CD4-positive, alpha-beta T cell (primary cell): ENCODE measurements around the gene H3-3A. TPM values are rescaled to one million over a fixed set of nuclear protein-coding genes. Genes with fewer than 3 reads are reported as not detected.
A peak's percentile ranks its signal among the peaks of the same experiment; 100 is the strongest.

Source experiments
- ATAC-seq: fragments of 200-7000 bp; cut with Tn5 transposase; one replicate; pipeline ENCODE4 v1.10.0; 2022; ENCODE audit warnings: mild to moderate bottlenecking; ENCODE audit not compliant: poor library complexity
- CTCF ChIA-PET: fragments of 350-600 bp; sonication (Branson Sonifier 250); formaldehyde crosslinking; loops from one replicate; lab custom pipeline; 2021; ENCODE audit warnings: antibody characterized with exemption, inconsistent platforms; lab: Charles Lee
- POLR2A ChIA-PET: fragments of 350-600 bp; sonication (Branson Sonifier 250); formaldehyde crosslinking; loops from one replicate; lab custom pipeline; 2021; ENCODE audit warnings: antibody characterized with exemption, inconsistent platforms; lab: Charles Lee
- DNase-seq, 14 experiments: peaks; one replicate each; pipeline ENCODE4 v3.0.0-alpha.2; 2013 to 2020; ENCODE audit warnings: mixed read lengths in 2 of 14
- H3K27ac ChIP-seq, 2 donors: one replicate each; pipeline versions ENCODE4 v1.5.1 to v1.7.0; 2013; ENCODE audit warnings: low read length in 2 of 2, low read depth in 1 of 2, mild to moderate bottlenecking in 1 of 2
- H3K27me3 ChIP-seq, 2 experiments: 1 replicate in 1 of 2; 2 replicates in 1 of 2; pipeline versions ENCODE4 v1.6.1 to v1.7.0; 2013; ENCODE audit warnings: low read length in 2 of 2, control low read depth in 1 of 2, mild to moderate bottlenecking in 1 of 2, moderate library complexity in 1 of 2; ENCODE audit not compliant: insufficient read depth in 2 of 2, control insufficient read depth in 1 of 2
- H3K36me3 ChIP-seq: one replicate; pipeline ENCODE4 v1.6.1; 2013; ENCODE audit warnings: low read length, control low read depth; ENCODE audit not compliant: insufficient read depth
- H3K4me1 ChIP-seq: one replicate; pipeline ENCODE4 v1.6.1; 2013; ENCODE audit warnings: low read length, control low read depth; ENCODE audit not compliant: insufficient read depth
- H3K4me3 ChIP-seq: one replicate; pipeline ENCODE4 v1.5.1; 2013; ENCODE audit warnings: mild to moderate bottlenecking, low read length, moderate library complexity
- H3K9me3 ChIP-seq, 2 experiments: 1 replicate in 1 of 2; 2 replicates in 1 of 2; pipeline versions ENCODE4 v1.6.1 to v1.7.0; 2013; ENCODE audit warnings: low read length in 2 of 2, mild to moderate bottlenecking in 2 of 2, control low read depth in 1 of 2, moderate library complexity in 1 of 2; ENCODE audit not compliant: control insufficient read depth in 1 of 2, insufficient read depth in 1 of 2
- H3K27ac Mint-ChIP-seq: one replicate; pipeline ENCODE4 v1.8.0; 2020; ENCODE audit warnings: mixed read lengths
- H3K27me3 Mint-ChIP-seq: one replicate; pipeline ENCODE4 v1.8.0; 2021; ENCODE audit warnings: mixed read lengths
- H3K36me3 Mint-ChIP-seq: one replicate; pipeline ENCODE4 v1.8.0; 2021; ENCODE audit warnings: low read depth, mixed read lengths
- H3K4me1 Mint-ChIP-seq: one replicate; pipeline ENCODE4 v1.8.0; 2021; ENCODE audit warnings: low read depth, mixed read lengths
- H3K4me3 Mint-ChIP-seq: one replicate; pipeline ENCODE4 v1.8.0; 2020; ENCODE audit warnings: mild to moderate bottlenecking, mixed read lengths
- H3K9me3 Mint-ChIP-seq: one replicate; pipeline ENCODE4 v1.8.0; 2020; ENCODE audit warnings: mixed read lengths
- CTCF ChIP-seq: fragments of 200-600 bp; IDR thresholded peaks from one replicate; pipeline ENCODE4 v1.8.0; 2022; ENCODE audit warnings: antibody characterized with exemption, mild to moderate bottlenecking
- intact Hi-C, 2 experiments: fragments of 100-400 bp; cut with DNase I in 1 of 2; cut with micrococcal nuclease in 1 of 2; formaldehyde crosslinking; loops; one replicate each; pipeline versions ENCODE4 v1.15.1 to v1.9.0; 2023 to 2025; cut with DNase I, micrococcal nuclease
- total RNA-seq, 174 experiments: library from RNA in 2 of 174; stranded (reverse) in 2 of 174; gene quantifications; one replicate each; pipeline ENCODE4 v1.2.3 and lab custom pipeline; 2021 to 2026

H3-3A gene
- total RNA-seq, 2 experiments from 2014 or later: 372 to 380 TPM

- ATAC-seq: no peak
- H3K4me1 ChIP-seq: peaks cover 42% of the 10 kb centered on the region
- intact Hi-C loops: loop anchor here (2.0 to 10.0 kb wide), 3 partner anchors 182 to 868 kb away; partner anchors contain the start of genes LEFTY1 (in 1 of the 2), SRP9 (in 1 of the 2) and TMEM63A (in 1 of the 2)
Observed at GRCh38 chr1:226066415-226067078, 4.0 kb downstream of the H3-3A start.

GRCh38 chr1:226069811-226070489 is 7.4 kb downstream of the H3-3A start:
- no peaks in the 10 kb centered on the region for H3K9me3 Mint-ChIP-seq
- no peak for TF ChIP-seq CTCF
- CTCF ChIA-PET: no interaction called here
- Histone ChIP-seq H3K27ac (peak overlapping the region in 1 of 2 donors; percentile 10), H3K27me3 (no peaks in the 10 kb centered on the region), H3K36me3 (peaks cover 80% of the 10 kb centered on the region), H3K4me3 (no peak overlapping the region), H3K9me3 (no peaks in the 10 kb centered on the region), H3K4me1 (peaks cover 40% of the 10 kb centered on the region)
- H3K36me3 Mint-ChIP-seq: peaks cover 92% of the 10 kb centered on the region
- H3K27ac Mint-ChIP-seq: peak overlapping the region; percentile 28
- H3K4me3 Mint-ChIP-seq: no peak overlapping the region
- H3K27me3 Mint-ChIP-seq: no peaks in the 10 kb centered on the region
- H3K4me1 Mint-ChIP-seq: peaks cover 84% of the 10 kb centered on the region
- no peak for ATAC-seq
- intact Hi-C loops: loop anchor here in 1 of 2 experiments (10.0 kb wide), 2 partner anchors 185 to 865 kb away; partner anchors contain the start of genes LEFTY1 and TMEM63A
- DNase-seq: no peak
- POLR2A ChIA-PET: interaction anchor here (1.3 to 2.2 kb wide), 4 partner anchors 14 to 625 kb away, joined by 3 to 6 read pairs (median 6); no protein-coding TSS in a partner anchor

More at GRCh38 chr1:226066415-226067078, 4.0 kb downstream of the H3-3A start:
- DNase-seq: peak in 1 of 14 experiments; percentile 23
- Mint-ChIP-seq H3K36me3 (peaks cover 88% of the 10 kb centered on the region), H3K27ac (peak overlapping the region; percentile 99), H3K4me3 (peak overlapping the region; percentile 78), H3K4me1 (peaks cover 73% of the 10 kb centered on the region), H3K27me3 (no peaks in the 10 kb centered on the region), H3K9me3 (no peaks in the 10 kb centered on the region)
- H3K4me3 ChIP-seq: no peak overlapping the region
- ChIA-PET CTCF (interaction anchor here (1.0 to 2.5 kb wide), 4 partner anchors 17 to 82 kb away, joined by 3 to 9 read pairs (median 3); no protein-coding TSS in a partner anchor), POLR2A (interaction anchor here (1.0 to 3.4 kb wide), 7 partner anchors 9 to 184 kb away, joined by 3 to 40 read pairs (median 5); partner anchors contain the start of genes SDE2 and TMEM63A)
- H3K27me3 ChIP-seq: no peaks in the 10 kb centered on the region
- TF ChIP-seq CTCF: no peak
- H3K27ac ChIP-seq: no peak overlapping the region
- H3K9me3 ChIP-seq: no peaks in the 10 kb centered on the region
- H3K36me3 ChIP-seq: peaks cover 58% of the 10 kb centered on the region

- no peaks in the 10 kb centered on the region for H3K27me3 Mint-ChIP-seq
- Histone ChIP-seq H3K4me1 (peaks cover 26% of the 10 kb centered on the region), H3K4me3 (no peak overlapping the region), H3K9me3 (no peaks in the 10 kb centered on the region), H3K27ac (no peak overlapping the region), H3K27me3 (no peaks in the 10 kb centered on the region), H3K36me3 (peaks cover 60% of the 10 kb centered on the region)
- H3K36me3 Mint-ChIP-seq: peaks cover 70% of the 10 kb centered on the region
- ATAC-seq (no peak), DNase-seq (no peak)
- peak overlapping the region; percentile 36 for H3K27ac Mint-ChIP-seq
- TF ChIP-seq CTCF: no peak
- H3K4me1 Mint-ChIP-seq: peaks cover 60% of the 10 kb centered on the region
- H3K4me3 Mint-ChIP-seq: no peak overlapping the region
- H3K9me3 Mint-ChIP-seq: no peaks in the 10 kb centered on the region
- ChIA-PET POLR2A (interaction anchor here (0.7 to 0.8 kb wide), 2 partner anchors 10 to 11 kb away, joined by 3 read pairs; partner anchors contain the start of gene H3-3A), CTCF (no interaction called here)
- intact Hi-C loops: no loop called here
Observed at GRCh38 chr1:226072347-226072746, 9.8 kb downstream of the H3-3A start.
